Activated CD8-positive, alpha-beta T cell treated with anti-CD3 and anti-CD28 coated beads for 36 hours (primary cell): Measurements from ENCODE around the gene TIMP2. TPM values are rescaled to one million over a fixed set of nuclear protein-coding genes. Genes with fewer than 3 reads are reported as not detected.

ENCODE experiments used
- ATAC-seq: fragments of 200-7000 bp; cut with Tn5 transposase; one replicate; pipeline ENCODE4 v1.10.0; 2021; ENCODE audit warnings: mild to moderate bottlenecking, moderate library complexity
- CTCF ChIA-PET: fragments of 350-600 bp; sonication (Branson Sonifier 250); formaldehyde crosslinking; loops from one replicate; lab custom pipeline; 2021; ENCODE audit warnings: antibody characterized with exemption; lab: Charles Lee
- POLR2A ChIA-PET: fragments of 350-600 bp; sonication (Branson Sonifier 250); formaldehyde crosslinking; loops from one replicate; lab custom pipeline; 2021; ENCODE audit warnings: antibody characterized with exemption; lab: Charles Lee
- DNase-seq: peaks from one replicate; pipeline ENCODE4 v3.0.0-alpha.2; 2020
- H3K27ac Mint-ChIP-seq: one replicate; pipeline ENCODE4 v1.8.0; 2021; ENCODE audit warnings: mild to moderate bottlenecking, mixed read lengths
- H3K27me3 Mint-ChIP-seq: one replicate; pipeline ENCODE4 v1.8.0; 2021; ENCODE audit warnings: mixed read lengths
- H3K36me3 Mint-ChIP-seq: one replicate; pipeline ENCODE4 v1.8.0; 2021; ENCODE audit warnings: low read depth, mixed read lengths
- H3K4me1 Mint-ChIP-seq: one replicate; pipeline ENCODE4 v1.8.0; 2021; ENCODE audit warnings: low read depth, mixed read lengths
- H3K4me3 Mint-ChIP-seq: one replicate; pipeline ENCODE4 v1.8.0; 2021; ENCODE audit warnings: mild to moderate bottlenecking, moderate library complexity, mixed read lengths
- H3K9me3 Mint-ChIP-seq: one replicate; pipeline ENCODE4 v1.8.0; 2021; ENCODE audit warnings: mixed read lengths
- CTCF ChIP-seq: fragments of 200-600 bp; IDR thresholded peaks from one replicate; pipeline ENCODE4 v1.8.0; 2022; ENCODE audit warnings: antibody characterized with exemption, mild to moderate bottlenecking
- intact Hi-C: fragments of 100-400 bp; cut with micrococcal nuclease; formaldehyde crosslinking; loops from one replicate; pipeline ENCODE4 v1.10.0; 2022
- total RNA-seq, 2 experiments: library from RNA; stranded (reverse); gene quantifications; one replicate each; pipeline ENCODE4 v1.2.3, GENCODE V29; 2021

Gene TIMP2
- total RNA-seq, 2 experiments from 2014 or later, result 2.4 to 2.5 TPM

GRCh38 chr17:78924481-78925151, 571 bp downstream of the TIMP2 start:
- H3K4me3 Mint-ChIP-seq, result peak overlapping the region; percentile 62
- intact Hi-C loops, result no loop called here
- H3K36me3 Mint-ChIP-seq, result no peaks in the 10 kb centered on the region
- H3K27ac Mint-ChIP-seq, result no peak overlapping the region
- ChIA-PET POLR2A (no interaction called here), CTCF (interaction anchor here (1.1 kb wide), 1 partner anchor 16 kb away, joined by 3 read pairs; no protein-coding TSS in a partner anchor)
- H3K4me1 Mint-ChIP-seq, result peaks cover 18% of the 10 kb centered on the region
- H3K27me3 Mint-ChIP-seq, result peaks cover 6% of the 10 kb centered on the region
- no peaks in the 10 kb centered on the region for H3K9me3 Mint-ChIP-seq
- no peak for ATAC-seq
- peak; percentile 12 for DNase-seq
- TF ChIP-seq CTCF, result no peak

- Mint-ChIP-seq H3K27ac (peak overlapping the region; percentile 75), H3K9me3 (no peaks in the 10 kb centered on the region), H3K4me1 (peaks cover 18% of the 10 kb centered on the region), H3K27me3 (peaks cover 6% of the 10 kb centered on the region), H3K36me3 (no peaks in the 10 kb centered on the region), H3K4me3 (peak overlapping the region; percentile 62)
- peak; percentile 84 for ATAC-seq
- DNase-seq, result peak; percentile 84
- intact Hi-C loops, result no loop called here
- POLR2A ChIA-PET, result no interaction called here
- CTCF ChIA-PET, result interaction anchor here (1.1 kb wide), 1 partner anchor 16 kb away, joined by 3 read pairs; no protein-coding TSS in a partner anchor
- TF ChIP-seq CTCF, result no peak
Measured at GRCh38 chr17:78923660-78924453, 1.3 kb downstream of the TIMP2 start.

- no peak for ATAC-seq
- Mint-ChIP-seq H3K4me3 (peak overlapping the region; percentile 62), H3K36me3 (no peaks in the 10 kb centered on the region), H3K27ac (peak overlapping the region; percentile 75), H3K27me3 (peaks cover 6% of the 10 kb centered on the region), H3K4me1 (peaks cover 20% of the 10 kb centered on the region), H3K9me3 (no peaks in the 10 kb centered on the region)
- no peak for TF ChIP-seq CTCF
- intact Hi-C loops, result no loop called here
- POLR2A ChIA-PET, result no interaction called here
- CTCF ChIA-PET, result no interaction called here
- DNase-seq, result peak; percentile 26
Measured at GRCh38 chr17:78922816-78923498, 2.2 kb downstream of the TIMP2 start.

- ATAC-seq (no peak), DNase-seq (no peak)
- ChIA-PET CTCF (no interaction called here), POLR2A (no interaction called here)
- intact Hi-C loops, result no loop called here
- Mint-ChIP-seq H3K4me3 (no peak overlapping the region), H3K27ac (no peak overlapping the region), H3K27me3 (peaks cover 6% of the 10 kb centered on the region), H3K4me1 (peaks cover 27% of the 10 kb centered on the region), H3K9me3 (no peaks in the 10 kb centered on the region), H3K36me3 (no peaks in the 10 kb centered on the region)
- no peak for TF ChIP-seq CTCF
Measured at GRCh38 chr17:78921437-78921971, 3.7 kb downstream of the TIMP2 start.
